SU-DHL-6 (cell line): ENCODE results near the gene INPP5A.
"Not testable (repeated sequence)": the region's sequence is repeated elsewhere in the genome, so short reads cannot be mapped to it uniquely, and the experiment has no call there.

ENCODE experiments used
- H2AFZ ChIP-seq: fragments of 200-600 bp; sonication (generic); 2 replicates; pipeline ENCODE4 v1.6.1; 2014; ENCODE audit warnings: low read depth, mild to moderate bottlenecking, moderate library complexity, mixed read lengths, antibody characterized with exemption, low read length; ENCODE audit not compliant: severe bottlenecking
- H3F3A ChIP-seq: fragments of 200-600 bp; shearing (Covaris generic); 2 replicates; pipeline ENCODE4 v1.6.0; 2016; ENCODE audit warnings: antibody characterized with exemption, mild to moderate bottlenecking; ENCODE audit not compliant: insufficient read depth
- H3K27ac ChIP-seq: fragments of 200-600 bp; sonication (generic); 2 replicates; pipeline ENCODE4 v1.5.1; 2016; ENCODE audit warnings: low read depth, mild to moderate bottlenecking, low read length, moderate library complexity, mixed read lengths
- H3K27me3 ChIP-seq: fragments of 200-600 bp; sonication (generic), shearing (Covaris generic); 2 replicates; pipeline ENCODE4 v1.6.0; 2014; ENCODE audit warnings: mild to moderate bottlenecking, low read length
- H3K36me3 ChIP-seq: fragments of 200-600 bp; sonication (generic); 2 replicates; pipeline ENCODE4 v1.6.1; 2014; ENCODE audit warnings: mild to moderate bottlenecking, low read length, mixed read lengths
- H3K4me2 ChIP-seq: fragments of 300-600, 200-600 bp; shearing (Covaris generic), sonication (generic); 2 replicates; pipeline ENCODE4 v1.6.0; 2014; ENCODE audit warnings: low read length, low read depth, mild to moderate bottlenecking; ENCODE audit not compliant: poor library complexity, severe bottlenecking
- H3K4me3 ChIP-seq: fragments of 200-600 bp; sonication (generic); 2 replicates; pipeline ENCODE4 v1.5.1; 2014; ENCODE audit warnings: antibody characterized with exemption, low read length, mild to moderate bottlenecking, mixed read lengths; ENCODE audit not compliant: insufficient read depth, poor library complexity, severe bottlenecking
- H3K79me2 ChIP-seq: fragments of 200-600 bp; sonication (generic); 2 replicates; pipeline ENCODE4 v1.6.1; 2014; ENCODE audit warnings: mild to moderate bottlenecking, low read length, moderate library complexity; ENCODE audit not compliant: insufficient read depth
- H3K9ac ChIP-seq: fragments of 200-600 bp; sonication (generic); 2 replicates; pipeline ENCODE4 v1.7.0; 2014; ENCODE audit warnings: mild to moderate bottlenecking, low read length
- H3K9me2 ChIP-seq: fragments of 200-600 bp; sonication (generic); replicated peaks from 2 replicates; pipeline ENCODE4 v1.6.1; 2014; ENCODE audit warnings: low read length; ENCODE audit not compliant: insufficient read depth
- H3K9me3 ChIP-seq: fragments of 200-600 bp; sonication (generic); 2 replicates; pipeline ENCODE4 v1.6.1; 2014; ENCODE audit warnings: low read length, mixed read lengths; ENCODE audit not compliant: insufficient read depth
- H4K20me1 ChIP-seq: fragments of 200-600 bp; sonication (generic); 2 replicates; pipeline ENCODE4 v1.6.1; 2014; ENCODE audit warnings: low read depth, mild to moderate bottlenecking, antibody characterized with exemption, low read length, moderate library complexity, mixed read lengths
- EZH2phosphoT487 ChIP-seq: fragments of 200-600 bp; sonication (generic), shearing (Covaris generic); conservative IDR thresholded peaks from 2 replicates; pipeline ENCODE4 v1.6.1; 2018; ENCODE audit warnings: mild to moderate bottlenecking, antibody characterized with exemption, low read length, moderate library complexity, mixed read lengths
- TF ChIP-seq, protein P1 (sequence below): fragments of 200-600 bp; sonication (generic); IDR thresholded peaks from one replicate; pipeline ENCODE4 v1.5.1; 2017; ENCODE audit warnings: antibody characterized with exemption, mild to moderate bottlenecking, low read length, moderate library complexity; ENCODE audit not compliant: insufficient read depth, poor library complexity, severe bottlenecking

INPP5A gene

DNA sequence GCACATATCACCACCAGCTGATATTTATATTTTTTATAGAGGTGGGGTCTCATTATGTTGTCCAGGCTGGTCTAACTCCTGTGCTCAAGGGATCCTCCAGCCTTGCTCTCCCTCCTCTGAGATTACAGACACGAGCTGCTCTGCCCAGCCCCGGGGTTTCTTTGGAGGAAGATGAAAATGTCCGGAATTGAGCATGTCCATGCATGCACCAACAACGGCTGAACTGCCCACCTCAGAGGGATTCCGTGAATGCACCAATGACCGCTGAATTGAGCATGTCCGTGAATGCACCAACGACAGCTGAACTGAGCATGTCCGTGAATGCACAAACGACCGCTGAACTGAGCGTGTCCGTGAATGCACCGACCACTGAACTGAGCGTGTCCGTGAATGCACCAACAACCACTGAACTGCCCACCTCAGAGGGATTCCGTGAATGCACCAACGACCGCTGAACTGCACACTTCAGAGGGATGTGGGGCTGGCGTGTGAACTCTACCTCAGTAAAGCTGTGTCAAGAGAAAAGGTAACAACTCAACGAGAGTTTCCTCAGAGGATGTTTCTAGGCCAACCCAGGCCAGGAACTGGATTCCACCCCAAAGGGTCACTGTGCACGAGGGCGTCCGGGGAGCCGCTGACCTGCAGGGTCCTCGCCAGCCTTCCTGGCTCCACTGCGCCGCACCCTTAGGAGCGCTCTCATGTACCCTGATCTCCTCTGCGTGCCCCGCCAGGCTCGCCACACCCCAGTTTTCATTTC lies 34.9 kb upstream of the INPP5A start:
- Histone ChIP-seq H3F3A (no peaks in the 10 kb centered on the region), H3K27me3 (no peaks in the 10 kb centered on the region), H3K9me2 (no peaks in the 10 kb centered on the region), H3K9me3 (no peaks in the 10 kb centered on the region), H3K4me2 (no peak overlapping the region), H3K9ac (no peak overlapping the region), H3K4me3 (no peak overlapping the region), H3K27ac (no peak overlapping the region), H4K20me1 (no peaks in the 10 kb centered on the region), H3K79me2 (no peaks in the 10 kb centered on the region), H2AFZ (no peak overlapping the region), H3K36me3 (no peaks in the 10 kb centered on the region)
- TF ChIP-seq, protein P1, sequence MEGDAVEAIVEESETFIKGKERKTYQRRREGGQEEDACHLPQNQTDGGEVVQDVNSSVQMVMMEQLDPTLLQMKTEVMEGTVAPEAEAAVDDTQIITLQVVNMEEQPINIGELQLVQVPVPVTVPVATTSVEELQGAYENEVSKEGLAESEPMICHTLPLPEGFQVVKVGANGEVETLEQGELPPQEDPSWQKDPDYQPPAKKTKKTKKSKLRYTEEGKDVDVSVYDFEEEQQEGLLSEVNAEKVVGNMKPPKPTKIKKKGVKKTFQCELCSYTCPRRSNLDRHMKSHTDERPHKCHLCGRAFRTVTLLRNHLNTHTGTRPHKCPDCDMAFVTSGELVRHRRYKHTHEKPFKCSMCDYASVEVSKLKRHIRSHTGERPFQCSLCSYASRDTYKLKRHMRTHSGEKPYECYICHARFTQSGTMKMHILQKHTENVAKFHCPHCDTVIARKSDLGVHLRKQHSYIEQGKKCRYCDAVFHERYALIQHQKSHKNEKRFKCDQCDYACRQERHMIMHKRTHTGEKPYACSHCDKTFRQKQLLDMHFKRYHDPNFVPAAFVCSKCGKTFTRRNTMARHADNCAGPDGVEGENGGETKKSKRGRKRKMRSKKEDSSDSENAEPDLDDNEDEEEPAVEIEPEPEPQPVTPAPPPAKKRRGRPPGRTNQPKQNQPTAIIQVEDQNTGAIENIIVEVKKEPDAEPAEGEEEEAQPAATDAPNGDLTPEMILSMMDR, result no peak
- no peak for TF ChIP-seq EZH2phosphoT487

DNA sequence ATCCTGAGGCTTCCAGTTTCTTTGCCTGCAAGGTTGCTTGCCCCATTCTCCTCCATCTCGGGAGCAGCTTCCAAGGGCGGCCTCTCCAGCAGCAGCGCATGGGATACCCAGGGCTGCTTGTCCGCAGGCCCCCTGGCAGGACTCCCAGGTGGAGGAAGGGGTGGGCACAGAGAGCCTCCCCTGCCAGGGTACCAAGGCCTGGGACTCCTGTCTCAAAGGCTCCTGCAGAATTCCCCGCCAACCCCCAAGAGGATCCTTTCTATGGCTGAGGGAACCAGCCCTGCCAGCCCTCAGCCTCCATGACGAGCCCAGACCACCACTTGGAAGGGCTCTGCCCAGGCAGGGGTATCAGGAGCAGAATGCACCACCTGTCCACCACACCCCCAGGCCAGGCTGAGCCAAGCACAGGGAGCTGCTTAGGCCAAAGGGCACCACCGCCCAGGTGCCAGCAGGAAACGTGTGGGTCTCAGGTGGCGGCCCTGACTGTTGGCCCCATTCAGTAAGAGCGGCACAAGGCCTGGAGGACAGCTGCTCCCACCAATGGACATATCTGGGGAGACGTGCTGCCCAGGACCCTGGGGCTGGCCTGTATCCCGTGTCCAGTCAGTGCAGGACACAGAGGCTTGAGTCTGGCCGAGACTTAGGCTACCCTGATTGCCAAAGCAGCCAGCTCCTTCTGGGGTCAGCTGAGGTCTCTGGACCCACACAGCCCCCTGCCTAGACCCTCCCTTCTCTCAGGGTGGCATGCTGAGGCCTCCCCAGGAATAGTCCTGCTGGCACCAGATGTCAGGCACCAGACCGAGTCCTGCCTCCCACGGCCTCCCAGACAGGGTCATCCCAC lies 33.8 kb upstream of the INPP5A start:
- no peaks in the 10 kb centered on the region for H3K79me2 ChIP-seq
- no peaks in the 10 kb centered on the region for H3F3A ChIP-seq
- no peak overlapping the region for H3K4me3 ChIP-seq
- no peaks in the 10 kb centered on the region for H4K20me1 ChIP-seq
- H3K27me3 ChIP-seq, result no peaks in the 10 kb centered on the region
- H3K9me2 ChIP-seq, result no peaks in the 10 kb centered on the region
- no peaks in the 10 kb centered on the region for H3K36me3 ChIP-seq
- H3K4me2 ChIP-seq, result no peak overlapping the region
- H3K27ac ChIP-seq, result no peak overlapping the region
- H2AFZ ChIP-seq, result no peak overlapping the region
- no peaks in the 10 kb centered on the region for H3K9me3 ChIP-seq
- no peak for TF ChIP-seq EZH2phosphoT487
- TF ChIP-seq, protein P1, result no peak
- H3K9ac ChIP-seq, result no peak overlapping the region

DNA sequence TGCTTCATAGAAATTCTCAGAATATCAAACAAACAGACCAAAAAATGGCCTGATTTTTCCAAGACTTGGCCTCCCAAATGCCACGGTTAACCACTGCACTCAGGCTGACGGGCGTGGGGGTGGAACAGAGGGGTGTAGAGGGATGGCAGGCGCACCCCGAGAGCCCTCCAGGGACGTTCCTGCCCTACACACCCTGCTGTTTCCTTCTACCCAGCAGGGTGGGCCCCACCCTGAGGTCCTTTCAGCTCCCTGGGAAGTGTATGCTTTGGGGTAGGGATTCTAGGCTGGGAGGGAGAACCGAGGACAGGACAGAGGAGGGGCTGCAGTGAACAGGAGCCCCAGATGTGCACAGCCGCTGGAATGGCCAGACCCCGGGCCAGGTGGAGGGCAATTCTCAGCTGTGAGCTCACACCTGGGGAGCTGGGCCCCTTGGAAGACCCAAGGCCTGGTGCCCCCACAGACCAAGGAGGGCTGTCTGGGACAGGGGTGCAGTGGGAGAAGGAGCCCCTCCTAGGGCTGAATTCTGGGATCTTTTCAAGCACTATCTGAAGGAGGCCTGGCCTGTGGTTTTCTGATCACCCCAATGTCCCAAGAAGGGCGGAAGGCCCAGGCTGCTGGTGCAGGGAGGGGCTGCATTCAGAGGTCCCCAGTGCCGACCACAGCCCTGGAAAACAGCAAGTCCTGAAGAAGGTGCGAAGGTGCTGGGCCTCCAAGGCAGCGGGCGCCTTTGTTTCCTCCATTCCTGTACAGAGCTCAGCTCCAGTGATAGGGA lies 32.9 kb upstream of the INPP5A start:
- TF ChIP-seq, protein P1, result no peak
- no peak for TF ChIP-seq EZH2phosphoT487
- no peaks in the 10 kb centered on the region for H3K79me2 ChIP-seq
- H3K27ac ChIP-seq, result no peak overlapping the region
- H3K9me2 ChIP-seq, result no peaks in the 10 kb centered on the region
- no peak overlapping the region for H3K4me2 ChIP-seq
- H3K9me3 ChIP-seq, result no peaks in the 10 kb centered on the region
- H3K9ac ChIP-seq, result no peak overlapping the region
- no peak overlapping the region for H2AFZ ChIP-seq
- H3K27me3 ChIP-seq, result no peaks in the 10 kb centered on the region
- H3K4me3 ChIP-seq, result no peak overlapping the region
- H3K36me3 ChIP-seq, result no peaks in the 10 kb centered on the region
- H4K20me1 ChIP-seq, result no peaks in the 10 kb centered on the region
- no peaks in the 10 kb centered on the region for H3F3A ChIP-seq

DNA sequence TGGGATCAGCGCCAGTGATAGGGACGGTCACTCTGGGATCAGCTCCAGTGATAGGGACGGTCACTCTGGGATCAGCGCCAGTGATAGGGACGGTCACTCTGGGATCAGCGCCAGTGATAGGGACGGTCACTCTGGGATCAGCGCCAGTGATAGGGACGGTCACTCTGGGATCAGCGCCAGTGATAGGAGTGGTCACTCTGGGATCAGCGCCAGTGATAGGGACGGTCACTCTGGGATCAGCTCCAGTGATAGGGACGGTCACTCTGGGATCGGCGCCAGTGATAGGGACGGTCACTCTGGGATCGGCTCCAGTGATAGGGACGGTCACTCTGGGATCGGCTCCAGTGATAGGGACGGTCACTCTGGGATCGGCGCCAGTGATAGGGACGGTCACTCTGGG lies 32.0 kb upstream of the INPP5A start:
- not testable (repeated sequence) for H3K9me3 ChIP-seq, H3K79me2 ChIP-seq, H3K9ac ChIP-seq, H3K36me3 ChIP-seq, H3K4me3 ChIP-seq, H3K9me2 ChIP-seq, H2AFZ ChIP-seq, H3K27ac ChIP-seq, H3F3A ChIP-seq, H3K27me3 ChIP-seq, H3K4me2 ChIP-seq, H4K20me1 ChIP-seq
